Inferior parietal cortex (tissue), 1 donor: ENCODE measurements around the gene KRTAP6-1.

Experiments
- DNase-seq: peaks from one replicate; pipeline ENCODE4 v3.0.0-alpha.2; 2016; ENCODE audit errors: extremely low spot score

The KRTAP6-1 gene

DNA sequence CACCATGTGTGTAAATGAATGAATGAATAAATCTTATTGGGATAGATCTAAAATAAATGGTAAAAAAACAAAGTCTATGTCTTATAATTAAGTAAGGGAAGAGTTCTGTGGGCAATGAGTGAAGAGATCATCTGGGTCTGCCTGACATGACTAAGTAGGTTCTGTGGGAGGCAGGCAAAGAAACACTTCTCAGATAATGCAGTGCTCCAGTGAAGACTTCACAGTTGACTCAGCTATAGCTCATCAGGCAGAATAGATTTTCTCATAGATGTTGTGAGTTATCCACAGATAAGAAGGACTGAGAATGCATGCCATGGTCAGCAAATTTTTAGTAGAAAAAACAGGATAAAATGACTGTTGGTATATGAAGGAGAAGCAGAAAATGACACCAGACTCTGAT, 36.0 kb downstream of the KRTAP6-1 start:
- no peak for DNase-seq

GRCh38 chr21:30567617-30568016, 46.1 kb downstream of the KRTAP6-1 start:
- no peak for DNase-seq

- no peak for DNase-seq
Measured at GRCh38 chr21:30563630-30564029, 50.1 kb downstream of the KRTAP6-1 start.
